ENCODE data around the gene ORAI3.
A peak's percentile ranks its signal among the peaks of the same experiment; 100 is the strongest.

ORAI3 gene

GRCh38 chr16:30958175-30959079, 9.6 kb downstream of the ORAI3 start:
- peak overlapping the region; percentile 96 to 97 (median 97) for H3K4me3 Mint-ChIP-seq
- peaks cover 26% of the 10 kb centered on the region for H3K4me1 Mint-ChIP-seq
- peak overlapping the region; percentile 34 to 97 (median 94) for H3K27ac Mint-ChIP-seq
- peaks cover 35% of the 10 kb centered on the region for H3K36me3 Mint-ChIP-seq (ENCODE audit: low read depth)
- no peak for TF ChIP-seq CTCF (IDR thresholded peaks at IDR 0.05; ENCODE audit: unreplicated experiment in 3 of 3)
- no peaks in the 10 kb centered on the region for H3K9me3 Mint-ChIP-seq
- H3K27me3 Mint-ChIP-seq (ENCODE audit: low read depth) = no peaks in the 10 kb centered on the region

- Mint-ChIP-seq H3K27ac (no peak overlapping the region), H3K36me3 (ENCODE audit: low read depth) (peaks cover 55% of the 10 kb centered on the region), H3K9me3 (no peaks in the 10 kb centered on the region), H3K4me1 (peaks cover 21% of the 10 kb centered on the region), H3K4me3 (peak overlapping the region in 2 of 3 experiments; percentile 65 to 78), H3K27me3 (ENCODE audit: low read depth) (no peaks in the 10 kb centered on the region)
- TF ChIP-seq CTCF (IDR thresholded peaks at IDR 0.05; ENCODE audit: unreplicated experiment in 3 of 3) = no peak
These were observed 12.5 kb downstream of the ORAI3 start for GRCh38 chr16:30961384-30961783.

- Mint-ChIP-seq H3K4me3 (no peak overlapping the region), H3K27ac (no peak overlapping the region), H3K27me3 (ENCODE audit: low read depth) (no peaks in the 10 kb centered on the region), H3K4me1 (peaks cover 13% of the 10 kb centered on the region), H3K36me3 (ENCODE audit: low read depth) (peaks cover 71% of the 10 kb centered on the region), H3K9me3 (no peaks in the 10 kb centered on the region)
- TF ChIP-seq CTCF (IDR thresholded peaks at IDR 0.05; ENCODE audit: unreplicated experiment in 3 of 3) = no peak
These were observed 15.2 kb downstream of the ORAI3 start for GRCh38 chr16:30963925-30964511.

GRCh38 chr16:30964574-30965226, 15.8 kb downstream of the ORAI3 start:
- peaks cover 6% of the 10 kb centered on the region for H3K4me1 Mint-ChIP-seq
- H3K27me3 Mint-ChIP-seq (ENCODE audit: low read depth) = no peaks in the 10 kb centered on the region
- no peaks in the 10 kb centered on the region for H3K9me3 Mint-ChIP-seq
- peak overlapping the region in 1 of 3 experiments; percentile 26 for H3K4me3 Mint-ChIP-seq
- TF ChIP-seq CTCF (IDR thresholded peaks at IDR 0.05; ENCODE audit: unreplicated experiment in 3 of 3) = no peak
- H3K27ac Mint-ChIP-seq = no peak overlapping the region
- H3K36me3 Mint-ChIP-seq (ENCODE audit: low read depth) = peaks cover 71% of the 10 kb centered on the region

- Mint-ChIP-seq H3K9me3 (no peaks in the 10 kb centered on the region), H3K27ac (no peak overlapping the region), H3K27me3 (ENCODE audit: low read depth) (no peaks in the 10 kb centered on the region), H3K4me1 (no peaks in the 10 kb centered on the region), H3K36me3 (ENCODE audit: low read depth) (peaks cover 66% of the 10 kb centered on the region), H3K4me3 (no peak overlapping the region)
- TF ChIP-seq CTCF (IDR thresholded peaks at IDR 0.05; ENCODE audit: unreplicated experiment in 3 of 3) = no peak
These were observed 16.6 kb downstream of the ORAI3 start for GRCh38 chr16:30965436-30965835.

Data from nephron (organoid).